ENCODE results near the gene LXN.

Gene LXN

GRCh38 chr3:158680861-158681260 lies 8.4 kb upstream of the LXN start:
- no peaks in the 10 kb centered on the region for H3K4me1 Mint-ChIP-seq

GRCh38 chr3:158679547-158680000 lies 7.1 kb upstream of the LXN start:
- no peak for TF ChIP-seq CTCF (IDR thresholded peaks at IDR 0.05)
- peaks cover 12% of the 10 kb centered on the region for H3K36me3 Mint-ChIP-seq (ENCODE audit: low read depth)
- no peak for DNase-seq
- H3K9me3 Mint-ChIP-seq: no peaks in the 10 kb centered on the region
- no peak overlapping the region for H3K4me3 Mint-ChIP-seq
- no peaks in the 10 kb centered on the region for H3K4me1 Mint-ChIP-seq
- no peak overlapping the region for H3K27ac Mint-ChIP-seq
- H3K27me3 Mint-ChIP-seq (ENCODE audit: low read depth, poor library complexity): no peaks in the 10 kb centered on the region

More at GRCh38 chr3:158680861-158681260, 8.4 kb upstream of the LXN start:
- Mint-ChIP-seq H3K27ac (no peak overlapping the region), H3K27me3 (ENCODE audit: low read depth, poor library complexity) (no peaks in the 10 kb centered on the region), H3K36me3 (ENCODE audit: low read depth) (peaks cover 12% of the 10 kb centered on the region), H3K9me3 (no peaks in the 10 kb centered on the region), H3K4me3 (no peak overlapping the region)
- no peak for TF ChIP-seq CTCF (IDR thresholded peaks at IDR 0.05)
- DNase-seq: no peak

GRCh38 chr3:158678687-158679086 lies 6.2 kb upstream of the LXN start:
- DNase-seq: no peak

GRCh38 chr3:158671821-158672214 lies 630 bp downstream of the LXN start:
- peaks cover 25% of the 10 kb centered on the region for H3K4me1 Mint-ChIP-seq
- no peaks in the 10 kb centered on the region for H3K27me3 Mint-ChIP-seq (ENCODE audit: low read depth, poor library complexity)
- H3K9me3 Mint-ChIP-seq: no peaks in the 10 kb centered on the region
- H3K36me3 Mint-ChIP-seq (ENCODE audit: low read depth): peaks cover 18% of the 10 kb centered on the region
- H3K27ac Mint-ChIP-seq: peak overlapping the region; percentile 70
- H3K4me3 Mint-ChIP-seq: peak overlapping the region; percentile 87
- TF ChIP-seq CTCF (IDR thresholded peaks at IDR 0.05): no peak
- DNase-seq: no peak

More at GRCh38 chr3:158678687-158679086, 6.2 kb upstream of the LXN start:
- Mint-ChIP-seq H3K4me1 (no peaks in the 10 kb centered on the region), H3K36me3 (ENCODE audit: low read depth) (peaks cover 12% of the 10 kb centered on the region), H3K27me3 (ENCODE audit: low read depth, poor library complexity) (no peaks in the 10 kb centered on the region), H3K4me3 (no peak overlapping the region), H3K9me3 (no peaks in the 10 kb centered on the region), H3K27ac (no peak overlapping the region)
- no peak for TF ChIP-seq CTCF (IDR thresholded peaks at IDR 0.05)

- H3K4me3 Mint-ChIP-seq: no peak overlapping the region
- no peaks in the 10 kb centered on the region for H3K27me3 Mint-ChIP-seq (ENCODE audit: low read depth, poor library complexity)
- H3K4me1 Mint-ChIP-seq: peaks cover 25% of the 10 kb centered on the region
- H3K9me3 Mint-ChIP-seq: no peaks in the 10 kb centered on the region
- H3K27ac Mint-ChIP-seq: no peak overlapping the region
- no peak for DNase-seq
- TF ChIP-seq CTCF (IDR thresholded peaks at IDR 0.05): no peak
- peaks cover 33% of the 10 kb centered on the region for H3K36me3 Mint-ChIP-seq (ENCODE audit: low read depth)
Measured at GRCh38 chr3:158668506-158668905, 3.9 kb downstream of the LXN start.

GRCh38 chr3:158666416-158666815 lies 6.0 kb downstream of the LXN start:
- no peak for TF ChIP-seq CTCF (IDR thresholded peaks at IDR 0.05)
- Mint-ChIP-seq H3K27me3 (ENCODE audit: low read depth, poor library complexity) (no peaks in the 10 kb centered on the region), H3K4me3 (no peak overlapping the region), H3K4me1 (peaks cover 11% of the 10 kb centered on the region), H3K36me3 (ENCODE audit: low read depth) (peaks cover 34% of the 10 kb centered on the region), H3K27ac (no peak overlapping the region), H3K9me3 (no peaks in the 10 kb centered on the region)
- DNase-seq: no peak

Measured in nephron progenitor cell (in vitro differentiated cells).